Peyer's patch (tissue), 4 donors: Measurements from ENCODE around the gene MTMR2. TPM values are rescaled to one million over a fixed set of nuclear protein-coding genes. Genes with fewer than 3 reads are reported as not detected.
A peak's percentile ranks its signal among the peaks of the same experiment; 100 is the strongest.

Source experiments
- DNase-seq, 3 donors: peaks; one replicate each; pipeline ENCODE4 v3.0.0-alpha.2; 2017 to 2019
- H3K27ac ChIP-seq, 4 donors: fragments of 200-600 bp; sonication (generic); one replicate each; pipeline ENCODE4 v1.5.1; 2016 to 2019
- H3K27me3 ChIP-seq, 2 donors: fragments of 200-600 bp; sonication (generic); one replicate each; pipeline ENCODE4 v1.5.1; 2019
- H3K36me3 ChIP-seq, 3 donors: fragments of 200-600 bp; sonication (generic); one replicate each; pipeline ENCODE4 v1.5.1; 2016 to 2019
- H3K4me1 ChIP-seq, 4 donors: fragments of 200-600 bp; sonication (generic); one replicate each; pipeline ENCODE4 v1.5.1; 2016 to 2019
- H3K4me3 ChIP-seq, 4 donors: fragments of 200-600 bp; sonication (generic); 1 replicate in 3 of 4; 2 replicates in 1 of 4; pipeline ENCODE4 v1.5.1; 2016 to 2019; ENCODE audit warnings: mild to moderate bottlenecking in 1 of 4
- H3K9me3 ChIP-seq, 4 donors: fragments of 200-600 bp; sonication (generic); one replicate each; pipeline ENCODE4 v1.5.1; 2016 to 2019; ENCODE audit warnings: mild to moderate bottlenecking in 1 of 4
- POLR2A ChIP-seq, 2 donors: fragments of 450-650 bp; IDR thresholded peaks; one replicate each; pipeline ENCODE4 v1.5.1; 2017; ENCODE audit warnings: antibody characterized with exemption in 2 of 2, mild to moderate bottlenecking in 2 of 2, moderate library complexity in 2 of 2
- small RNA-seq, 2 donors: library from RNA; depleted of rRNA; stranded (forward); fragments of <200 nt; gene quantifications; one replicate each; pipeline ENCODE3, GENCODE V24; 2016
- total RNA-seq, 4 donors: library from RNA; depleted of rRNA; stranded (reverse); fragments of >200 nt; gene quantifications; one replicate each; pipeline ENCODE4 v1.1.0, GENCODE V29; 2016
- TF ChIP-seq, protein P1 (sequence below), 6 experiments: fragments of 450-650 bp in 4 of 6; fragments of 200-600 bp in 2 of 6; sonication (generic) in 1 of 6; IDR thresholded peaks; one replicate each; pipeline ENCODE4 v1.5.1; 2017 to 2019; ENCODE audit warnings: antibody characterized with exemption in 6 of 6, mild to moderate bottlenecking in 3 of 6, moderate library complexity in 1 of 6

The MTMR2 gene
- total RNA-seq, 4 donors from 2014 or later: 7.9 to 17.3 (median 11.1) TPM

GRCh38 chr11:95788921-95789505 lies 134.9 kb downstream of the MTMR2 start:
- peak in 2 of 3 donors; percentile 30 to 49 for DNase-seq
- peak overlapping the region; percentile 64 to 84 (median 82) for H3K4me3 ChIP-seq
- no peaks in the 10 kb centered on the region for H3K9me3 ChIP-seq
- H3K27me3 ChIP-seq: no peaks in the 10 kb centered on the region
- no peak for TF ChIP-seq POLR2A (IDR thresholded peaks at IDR 0.05)
- TF ChIP-seq, protein P1, sequence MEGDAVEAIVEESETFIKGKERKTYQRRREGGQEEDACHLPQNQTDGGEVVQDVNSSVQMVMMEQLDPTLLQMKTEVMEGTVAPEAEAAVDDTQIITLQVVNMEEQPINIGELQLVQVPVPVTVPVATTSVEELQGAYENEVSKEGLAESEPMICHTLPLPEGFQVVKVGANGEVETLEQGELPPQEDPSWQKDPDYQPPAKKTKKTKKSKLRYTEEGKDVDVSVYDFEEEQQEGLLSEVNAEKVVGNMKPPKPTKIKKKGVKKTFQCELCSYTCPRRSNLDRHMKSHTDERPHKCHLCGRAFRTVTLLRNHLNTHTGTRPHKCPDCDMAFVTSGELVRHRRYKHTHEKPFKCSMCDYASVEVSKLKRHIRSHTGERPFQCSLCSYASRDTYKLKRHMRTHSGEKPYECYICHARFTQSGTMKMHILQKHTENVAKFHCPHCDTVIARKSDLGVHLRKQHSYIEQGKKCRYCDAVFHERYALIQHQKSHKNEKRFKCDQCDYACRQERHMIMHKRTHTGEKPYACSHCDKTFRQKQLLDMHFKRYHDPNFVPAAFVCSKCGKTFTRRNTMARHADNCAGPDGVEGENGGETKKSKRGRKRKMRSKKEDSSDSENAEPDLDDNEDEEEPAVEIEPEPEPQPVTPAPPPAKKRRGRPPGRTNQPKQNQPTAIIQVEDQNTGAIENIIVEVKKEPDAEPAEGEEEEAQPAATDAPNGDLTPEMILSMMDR (IDR thresholded peaks at IDR 0.05): peak in 1 of 6 experiments; percentile 21
- H3K27ac ChIP-seq: peak overlapping the region; percentile 95 to 98 (median 98)
- peaks cover 0 to 32% (median 0%) of the 10 kb centered on the region in 3 donors for H3K36me3 ChIP-seq
- peaks cover 0 to 21% (median 5%) of the 10 kb centered on the region in 4 donors for H3K4me1 ChIP-seq

Small RNA genes within 50 kb of the gene (small RNA-seq; reads per million reads assigned to genes)
- gene RNA5SP345: 0 reads per million in 2 donors

Other genes with a start within 250 kb of the MTMR2 start
- 100 to 1,000 TPM in 1 of 4 donors, 10 to 100 TPM in 3; 43.1 to 149 (median 46.7) TPM for gene FAM76B, start 134.3 kb downstream of the MTMR2 start, total RNA-seq
- 10 to 100 TPM; 44.5 to 68.5 (median 57.0) TPM for gene CEP57, start 133.6 kb downstream of the MTMR2 start, total RNA-seq